Activated B cell treated with CpG ODN at 0.5 μM for 24 hours (primary cell): ENCODE measurements around the gene AAK1. TPM values are rescaled to one million over a fixed set of nuclear protein-coding genes. Genes with fewer than 3 reads are reported as not detected.
"Not testable (repeated sequence)": the region's sequence is repeated elsewhere in the genome, so short reads cannot be mapped to it uniquely, and the experiment has no call there.

ENCODE experiments used
- ATAC-seq: fragments of 200-7000 bp; cut with Tn5 transposase; one replicate; pipeline ENCODE4 v1.10.0; 2021; ENCODE audit warnings: low read depth, mild to moderate bottlenecking, moderate library complexity
- CTCF ChIA-PET: fragments of 350-600 bp; sonication (Branson Sonifier 250); formaldehyde crosslinking; loops from one replicate; lab custom pipeline; 2021; ENCODE audit warnings: antibody characterized with exemption; lab: Charles Lee
- POLR2A ChIA-PET: fragments of 350-600 bp; sonication (Branson Sonifier 250); formaldehyde crosslinking; loops from one replicate; lab custom pipeline; 2021; ENCODE audit warnings: antibody characterized with exemption; lab: Charles Lee
- DNase-seq: peaks from one replicate; pipeline ENCODE4 v3.0.0; 2022
- H3K27ac Mint-ChIP-seq: one replicate; pipeline ENCODE4 v1.8.0; 2020; ENCODE audit warnings: mixed read lengths
- H3K27me3 Mint-ChIP-seq: one replicate; pipeline ENCODE4 v1.8.0; 2021; ENCODE audit warnings: mixed read lengths
- H3K36me3 Mint-ChIP-seq: one replicate; pipeline ENCODE4 v1.8.0; 2021; ENCODE audit warnings: low read depth, mixed read lengths
- H3K4me1 Mint-ChIP-seq: one replicate; pipeline ENCODE4 v1.8.0; 2021; ENCODE audit warnings: mixed read lengths
- H3K4me3 Mint-ChIP-seq: one replicate; pipeline ENCODE4 v1.8.0; 2020; ENCODE audit warnings: mild to moderate bottlenecking, mixed read lengths
- H3K9me3 Mint-ChIP-seq: one replicate; pipeline ENCODE4 v1.8.0; 2020; ENCODE audit warnings: mixed read lengths
- intact Hi-C: fragments of 100-400 bp; cut with micrococcal nuclease; formaldehyde crosslinking; loops from one replicate; pipeline ENCODE4 v1.15.1; 2024
- total RNA-seq: library from RNA; stranded (reverse); gene quantifications from 2 replicates; pipeline ENCODE4 v1.2.3, GENCODE V29; 2022
- TF ChIP-seq, protein P1 (sequence below): fragments of 200-600 bp; IDR thresholded peaks from one replicate; pipeline ENCODE4 v1.8.0; 2022; ENCODE audit warnings: antibody characterized with exemption, mild to moderate bottlenecking

Gene AAK1
- total RNA-seq, 1 donor from 2014 or later = 4.7 TPM

DNA sequence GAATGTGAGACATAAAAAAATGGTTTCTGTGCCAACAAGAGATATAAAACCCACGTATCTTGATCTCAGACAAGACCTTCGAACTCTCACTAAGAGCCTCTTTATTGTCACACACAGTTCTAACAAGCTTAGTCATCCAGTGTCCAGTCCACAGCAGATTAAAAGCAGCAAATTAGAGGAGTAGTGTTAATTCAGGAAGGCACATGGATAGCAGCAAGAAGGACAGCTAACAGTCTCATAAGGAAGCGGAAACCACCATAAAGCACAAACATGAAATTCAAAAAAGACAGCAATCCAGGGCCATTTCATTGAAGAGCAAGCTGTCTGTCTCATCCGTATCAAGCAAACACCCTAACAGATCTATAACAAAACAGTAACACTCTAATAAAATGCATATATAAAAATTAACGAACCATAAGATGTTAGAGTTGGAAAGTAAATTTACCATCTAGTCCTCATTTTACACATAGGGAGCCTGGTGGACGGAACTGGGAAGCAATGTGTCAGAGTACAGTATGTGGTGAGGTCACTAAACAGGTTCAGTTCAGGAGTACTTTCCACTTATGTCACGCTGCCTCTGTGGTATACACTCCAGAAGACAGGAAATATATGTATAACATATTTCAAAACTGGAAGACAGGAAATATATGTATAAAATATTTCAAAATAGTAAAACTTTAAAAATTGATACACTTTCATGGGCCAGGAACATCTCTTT, 18.3 kb downstream of the AAK1 start:
- ATAC-seq = no peak
- H3K27me3 Mint-ChIP-seq = no peaks in the 10 kb centered on the region
- TF ChIP-seq, protein P1, sequence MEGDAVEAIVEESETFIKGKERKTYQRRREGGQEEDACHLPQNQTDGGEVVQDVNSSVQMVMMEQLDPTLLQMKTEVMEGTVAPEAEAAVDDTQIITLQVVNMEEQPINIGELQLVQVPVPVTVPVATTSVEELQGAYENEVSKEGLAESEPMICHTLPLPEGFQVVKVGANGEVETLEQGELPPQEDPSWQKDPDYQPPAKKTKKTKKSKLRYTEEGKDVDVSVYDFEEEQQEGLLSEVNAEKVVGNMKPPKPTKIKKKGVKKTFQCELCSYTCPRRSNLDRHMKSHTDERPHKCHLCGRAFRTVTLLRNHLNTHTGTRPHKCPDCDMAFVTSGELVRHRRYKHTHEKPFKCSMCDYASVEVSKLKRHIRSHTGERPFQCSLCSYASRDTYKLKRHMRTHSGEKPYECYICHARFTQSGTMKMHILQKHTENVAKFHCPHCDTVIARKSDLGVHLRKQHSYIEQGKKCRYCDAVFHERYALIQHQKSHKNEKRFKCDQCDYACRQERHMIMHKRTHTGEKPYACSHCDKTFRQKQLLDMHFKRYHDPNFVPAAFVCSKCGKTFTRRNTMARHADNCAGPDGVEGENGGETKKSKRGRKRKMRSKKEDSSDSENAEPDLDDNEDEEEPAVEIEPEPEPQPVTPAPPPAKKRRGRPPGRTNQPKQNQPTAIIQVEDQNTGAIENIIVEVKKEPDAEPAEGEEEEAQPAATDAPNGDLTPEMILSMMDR = no peak
- H3K9me3 Mint-ChIP-seq = no peaks in the 10 kb centered on the region
- H3K27ac Mint-ChIP-seq = no peak overlapping the region
- H3K4me3 Mint-ChIP-seq = no peak overlapping the region
- H3K4me1 Mint-ChIP-seq = peaks cover 2% of the 10 kb centered on the region
- POLR2A ChIA-PET = no interaction called here
- DNase-seq = no peak
- H3K36me3 Mint-ChIP-seq = no peaks in the 10 kb centered on the region
- intact Hi-C loops = no loop called here
- CTCF ChIA-PET = no interaction called here

DNA sequence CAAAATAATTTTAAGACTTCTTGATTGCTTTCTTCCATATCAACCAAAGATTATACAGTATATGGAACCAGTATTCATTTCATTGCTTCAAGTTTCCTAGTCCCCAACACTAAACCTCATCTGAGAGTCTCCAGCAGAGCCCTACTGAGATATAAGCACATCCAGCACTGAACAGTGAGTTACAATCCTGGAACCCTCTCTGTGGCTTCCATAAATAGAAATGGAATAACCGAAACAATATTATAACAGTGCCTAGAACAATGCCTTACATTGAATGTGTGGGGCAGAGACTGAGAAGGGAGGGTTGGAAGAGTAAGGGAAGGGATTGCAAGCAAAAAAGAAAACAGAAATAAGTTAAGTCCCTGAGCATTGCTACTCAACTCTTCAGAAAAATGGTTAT, 18.9 kb downstream of the AAK1 start:
- ChIA-PET CTCF (no interaction called here), POLR2A (no interaction called here)
- DNase-seq (no peak), ATAC-seq (no peak)
- peaks cover 2% of the 10 kb centered on the region for H3K4me1 Mint-ChIP-seq
- H3K27ac Mint-ChIP-seq = no peak overlapping the region
- no peak overlapping the region for H3K4me3 Mint-ChIP-seq
- H3K27me3 Mint-ChIP-seq = no peaks in the 10 kb centered on the region
- intact Hi-C loops = no loop called here
- TF ChIP-seq, protein P1 = no peak
- H3K36me3 Mint-ChIP-seq = no peaks in the 10 kb centered on the region
- H3K9me3 Mint-ChIP-seq = no peaks in the 10 kb centered on the region

DNA sequence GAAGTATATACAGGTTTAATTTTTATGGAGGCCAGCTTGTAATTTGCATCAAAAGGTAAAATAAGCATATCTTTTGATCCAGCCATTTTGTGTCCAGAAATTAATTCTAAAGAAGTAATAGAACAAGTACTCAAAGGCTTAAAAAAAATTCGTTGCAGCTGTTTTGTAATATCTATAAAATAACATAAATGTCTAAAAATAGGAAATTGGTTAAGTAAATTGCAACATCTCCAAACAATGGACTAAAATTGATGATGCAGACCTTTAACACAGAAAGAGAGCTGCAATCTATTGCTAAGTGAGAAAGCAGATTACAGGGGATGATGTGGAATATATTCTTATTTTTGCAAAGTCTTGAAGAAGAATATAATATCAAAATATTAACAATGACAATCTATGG, 19.4 kb downstream of the AAK1 start:
- H3K4me1 Mint-ChIP-seq = peaks cover 2% of the 10 kb centered on the region
- TF ChIP-seq, protein P1 = no peak
- ATAC-seq (no peak), DNase-seq (no peak)
- H3K9me3 Mint-ChIP-seq = no peaks in the 10 kb centered on the region
- H3K36me3 Mint-ChIP-seq = no peaks in the 10 kb centered on the region
- no peak overlapping the region for H3K27ac Mint-ChIP-seq
- ChIA-PET CTCF (no interaction called here), POLR2A (no interaction called here)
- intact Hi-C loops = no loop called here
- H3K27me3 Mint-ChIP-seq = no peaks in the 10 kb centered on the region
- no peak overlapping the region for H3K4me3 Mint-ChIP-seq

DNA sequence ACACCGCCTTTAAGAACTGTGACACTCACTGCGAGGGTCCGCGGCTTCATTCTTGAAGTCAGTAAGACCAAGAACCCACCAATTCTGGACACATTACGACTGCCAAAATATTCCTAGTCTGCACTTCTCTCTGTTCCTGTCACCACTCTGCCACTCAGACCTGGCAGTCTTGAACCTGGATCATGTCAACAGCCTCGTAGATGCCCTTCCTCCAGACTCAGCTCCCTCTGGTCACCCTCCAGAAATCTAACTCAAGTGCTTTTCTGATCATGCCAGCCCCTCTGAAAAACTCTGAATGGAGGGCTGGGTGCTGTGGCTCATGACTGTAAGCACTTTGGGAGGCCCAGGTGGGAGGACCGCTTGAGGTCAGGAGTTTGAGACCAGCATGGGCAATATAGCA, 20.3 kb downstream of the AAK1 start:
- CTCF ChIA-PET = no interaction called here
- Mint-ChIP-seq H3K27me3 (no peaks in the 10 kb centered on the region), H3K36me3 (no peaks in the 10 kb centered on the region), H3K4me1 (no peaks in the 10 kb centered on the region), H3K27ac (no peak overlapping the region), H3K9me3 (no peaks in the 10 kb centered on the region), H3K4me3 (no peak overlapping the region)
- intact Hi-C loops = no loop called here
- DNase-seq = no peak
- POLR2A ChIA-PET = no interaction called here
- TF ChIP-seq, protein P1 = no peak
- no peak for ATAC-seq

DNA sequence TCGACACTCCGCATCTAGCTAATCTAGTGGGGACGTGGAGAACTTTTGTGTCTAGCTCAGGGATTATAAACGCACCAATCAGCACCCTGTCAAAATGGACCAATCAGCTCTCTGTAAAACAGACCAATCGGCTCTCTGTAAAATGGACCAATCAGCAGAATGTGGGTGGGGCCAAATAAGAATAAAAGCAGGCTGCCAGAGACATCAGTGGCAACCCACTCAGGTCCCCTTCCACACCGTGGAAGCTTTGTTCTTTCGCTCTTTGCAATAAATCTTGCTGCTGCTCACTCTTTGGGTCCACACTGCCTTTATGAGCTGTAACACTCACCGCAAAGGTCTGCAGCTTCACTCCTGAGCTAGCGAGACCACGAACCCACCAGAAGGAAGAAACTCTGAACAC, 20.7 kb downstream of the AAK1 start:
- intact Hi-C loops, H3K9me3 Mint-ChIP-seq, H3K36me3 Mint-ChIP-seq, POLR2A ChIA-PET, ATAC-seq, H3K27ac Mint-ChIP-seq, H3K4me1 Mint-ChIP-seq, DNase-seq, H3K27me3 Mint-ChIP-seq, CTCF ChIA-PET, H3K4me3 Mint-ChIP-seq: not testable (repeated sequence)

DNA sequence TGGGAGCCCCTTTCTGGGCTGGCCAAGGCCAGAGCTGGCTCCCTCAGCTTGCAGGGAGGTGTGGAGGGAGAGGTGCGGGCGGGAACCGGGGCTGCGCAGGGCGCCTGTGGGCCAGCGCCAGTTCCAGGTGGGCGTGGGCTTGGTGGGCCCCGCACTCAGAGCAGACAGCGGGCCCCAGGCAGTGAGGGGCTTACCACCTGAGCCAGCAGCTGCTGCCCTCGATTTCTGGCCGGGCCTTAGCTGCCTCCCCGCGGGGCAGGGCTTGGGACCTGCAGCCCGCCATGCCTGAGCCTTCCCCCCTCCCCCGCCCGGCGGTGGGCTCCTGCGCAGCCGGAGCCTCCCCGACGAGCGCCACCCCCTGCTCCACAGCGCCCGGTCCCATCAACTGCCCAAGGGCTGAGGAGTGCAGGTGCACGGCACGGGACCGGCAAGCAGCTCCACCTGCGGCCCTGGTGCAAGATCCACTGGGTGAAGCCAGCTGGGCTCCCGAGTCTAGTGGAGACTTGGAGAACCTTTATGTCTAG, 21.5 kb downstream of the AAK1 start:
- H3K4me1 Mint-ChIP-seq, intact Hi-C loops, H3K9me3 Mint-ChIP-seq, ATAC-seq, H3K4me3 Mint-ChIP-seq, H3K27ac Mint-ChIP-seq, H3K36me3 Mint-ChIP-seq, POLR2A ChIA-PET, DNase-seq, CTCF ChIA-PET, H3K27me3 Mint-ChIP-seq: not testable (repeated sequence)
